GM18508 (cell line): ENCODE measurements around the gene ARSG.

Source experiments
- ATAC-seq: cut with Tn5 transposase; IDR thresholded peaks from one replicate; pipeline ENCODE4 v1.9.1; 2021; ENCODE audit warnings: moderate number of reproducible peaks; ENCODE audit not compliant: insufficient read depth, unreplicated experiment

The ARSG gene

DNA sequence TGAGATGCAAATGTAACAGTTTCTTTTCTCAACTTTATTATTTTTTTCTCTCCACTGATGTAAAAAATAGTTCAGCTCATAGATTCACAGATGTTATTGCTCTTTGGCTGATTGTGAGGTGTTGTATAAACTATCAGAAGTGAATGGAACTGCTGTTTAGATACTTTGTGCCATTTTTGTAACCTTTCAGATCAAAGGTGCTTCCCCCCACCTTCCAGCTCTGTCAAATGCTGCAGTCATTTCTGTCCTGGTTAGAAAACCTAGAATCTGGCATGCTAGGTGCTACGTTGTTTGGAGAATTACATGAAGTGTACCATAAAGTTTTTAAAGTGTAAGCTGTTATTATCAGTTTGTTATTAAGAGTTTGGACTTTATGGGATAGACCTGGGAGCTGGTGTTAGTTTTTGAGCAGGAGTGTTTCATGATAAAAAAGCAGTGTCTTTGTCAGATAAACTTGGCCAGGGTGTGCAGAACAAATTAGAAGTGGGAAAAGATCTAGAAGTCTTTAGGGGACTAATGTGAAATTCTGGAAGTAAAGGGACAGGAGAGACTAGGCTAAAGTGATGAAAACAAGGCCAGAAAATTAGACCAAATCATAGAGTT is 167.8 kb downstream of the ARSG start:
- ATAC-seq: no peak

GRCh38 chr17:68460146-68460545 is 168.9 kb downstream of the ARSG start:
- no peak for ATAC-seq

- no peak for ATAC-seq
Observed at GRCh38 chr17:68460715-68461114, 169.4 kb downstream of the ARSG start.

DNA sequence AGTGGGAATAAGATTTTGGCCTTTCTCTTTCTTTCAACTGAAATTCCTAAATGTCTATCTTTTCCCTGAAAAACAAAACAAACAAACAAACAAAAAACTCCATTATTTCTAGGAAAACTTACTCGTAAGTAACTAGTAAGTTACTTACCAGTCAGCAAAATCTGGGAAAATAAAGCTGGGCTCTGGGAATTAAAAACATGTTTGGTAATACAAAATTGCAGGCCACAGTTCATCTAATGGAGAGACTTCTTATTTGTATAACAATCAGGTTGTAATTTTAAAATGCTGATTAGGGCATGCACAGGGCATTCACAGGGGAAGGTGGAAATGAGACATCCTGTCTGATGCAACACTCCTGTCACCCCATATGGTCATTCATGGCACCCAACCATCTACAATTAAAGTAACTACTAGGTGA is 169.8 kb downstream of the ARSG start:
- ATAC-seq: no peak

- ATAC-seq: no peak
Observed at GRCh38 chr17:68461589-68461988, 170.3 kb downstream of the ARSG start.

GRCh38 chr17:68462381-68463210 is 171.3 kb downstream of the ARSG start:
- no peak for ATAC-seq

- no peak for ATAC-seq
Observed at GRCh38 chr17:68463211-68464019, 172.1 kb downstream of the ARSG start.

GRCh38 chr17:68468334-68468733 is 177.0 kb downstream of the ARSG start:
- ATAC-seq: no peak

- no peak for ATAC-seq
Observed at GRCh38 chr17:68468788-68469187, 177.5 kb downstream of the ARSG start.
